ENCODE data around the gene DUSP18.
"Not testable (repeated sequence)": the region's sequence is repeated elsewhere in the genome, so short reads cannot be mapped to it uniquely, and the experiment has no call there.

DUSP18 gene

DNA sequence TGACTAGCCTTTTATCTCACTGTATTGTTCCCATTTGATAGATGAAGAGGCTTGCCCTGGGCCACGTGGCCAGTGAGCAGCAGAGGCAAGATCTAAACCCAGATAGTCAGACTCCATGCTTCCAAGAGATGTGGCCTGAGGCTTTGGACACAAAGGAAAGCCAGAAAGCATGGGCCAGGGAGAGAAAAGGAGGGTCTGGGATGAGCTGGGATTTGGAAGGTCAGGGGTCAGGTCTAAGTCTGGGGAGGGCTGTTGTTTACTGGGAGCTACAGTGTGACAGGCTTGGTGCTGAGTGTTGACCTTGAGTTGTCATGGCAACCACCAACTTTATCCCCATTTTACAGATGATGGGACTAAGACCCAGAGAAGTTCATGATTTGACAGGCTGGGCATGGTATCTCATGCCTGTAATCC is 30.0 kb downstream of the DUSP18 start:
- no peak for DNase-seq

DNA sequence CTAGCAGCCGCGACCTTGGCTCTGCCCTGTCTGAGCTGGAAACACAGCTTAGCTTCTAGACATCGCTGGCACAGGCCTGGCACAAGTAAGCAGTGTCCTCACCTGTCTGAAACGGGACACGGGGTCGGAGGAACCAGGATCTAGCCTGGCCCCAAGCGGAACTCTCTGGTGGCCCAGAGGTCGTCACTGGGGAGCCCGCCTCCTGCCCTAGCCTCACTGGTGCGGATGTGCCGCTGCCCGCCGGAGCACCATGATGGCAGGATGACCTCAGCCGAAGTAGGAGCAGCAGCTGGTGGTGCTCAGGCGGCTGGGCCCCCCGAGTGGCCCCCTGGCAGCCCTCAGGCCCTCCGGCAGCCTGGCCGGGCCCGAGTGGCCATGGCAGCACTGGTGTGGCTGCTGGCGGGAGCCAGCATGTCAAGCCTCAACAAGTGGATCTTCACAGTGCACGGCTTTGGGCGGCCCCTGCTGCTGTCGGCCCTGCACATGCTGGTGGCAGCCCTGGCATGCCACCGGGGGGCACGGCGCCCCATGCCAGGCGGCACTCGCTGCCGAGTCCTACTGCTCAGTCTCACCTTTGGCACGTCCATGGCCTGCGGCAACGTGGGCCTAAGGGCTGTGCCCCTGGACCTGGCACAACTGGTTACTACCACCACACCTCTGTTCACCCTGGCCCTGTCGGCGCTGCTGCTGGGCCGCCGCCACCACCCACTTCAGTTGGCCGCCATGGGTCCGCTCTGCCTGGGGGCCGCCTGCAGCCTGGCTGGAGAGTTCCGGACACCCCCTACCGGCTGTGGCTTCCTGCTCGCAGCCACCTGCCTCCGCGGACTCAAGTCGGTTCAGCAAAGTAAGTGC is 31.2 kb downstream of the DUSP18 start:
- peak in 1 of 4 experiments; percentile 33 for DNase-seq

DNA sequence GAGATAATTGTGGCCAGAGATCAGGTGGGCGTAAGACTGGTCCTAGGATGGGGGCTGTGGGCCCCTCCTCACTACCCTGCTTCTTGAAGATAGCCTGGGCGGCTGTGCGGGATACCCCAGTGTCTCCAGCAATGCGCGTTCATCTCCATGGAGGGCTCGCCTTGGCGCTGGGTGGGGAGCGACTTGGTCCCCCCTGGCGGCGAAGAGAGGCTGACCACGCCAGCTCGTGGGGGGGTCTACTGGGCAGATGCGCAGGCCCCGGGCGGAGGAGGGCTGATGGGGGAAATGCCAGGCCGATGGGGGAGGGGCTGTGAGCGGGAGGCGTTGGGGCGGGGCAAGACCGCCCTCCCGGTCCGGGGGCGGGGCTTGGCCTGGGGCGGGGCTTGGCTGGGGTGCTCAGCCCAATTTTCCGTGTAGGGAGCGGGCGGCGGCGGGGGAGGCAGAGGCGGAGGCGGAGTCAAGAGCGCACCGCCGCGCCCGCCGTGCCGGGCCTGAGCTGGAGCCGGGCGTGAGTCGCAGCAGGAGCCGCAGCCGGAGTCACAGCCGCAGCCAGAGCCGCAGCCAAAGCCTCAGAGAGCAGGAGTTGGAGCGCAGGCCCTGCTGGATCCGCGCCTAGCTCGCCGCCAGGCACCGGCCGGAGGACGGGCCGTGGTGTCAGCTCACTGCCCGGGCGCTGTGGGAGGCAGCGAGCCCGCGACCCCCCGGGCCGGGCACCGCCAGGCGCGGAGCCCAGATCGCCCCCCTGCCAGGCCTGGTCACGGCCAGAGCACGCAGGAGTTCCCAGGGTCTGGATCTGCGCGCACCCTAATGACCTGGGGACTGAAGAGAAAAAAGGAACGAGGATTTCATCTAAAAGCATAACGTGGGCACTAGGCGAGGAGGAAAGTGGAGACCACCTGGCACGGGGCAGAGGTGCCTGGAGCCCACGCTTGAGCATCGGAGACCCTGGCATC is 32.1 kb downstream of the DUSP18 start, which contains the start of gene SLC35E4:
Gene SLC35E4 (plus strand): TSS at position 509 of the 953 bp plus-strand sequence. CDS start 670 bp downstream, outside the sequence.
- DNase-seq, result peak; percentile 84 to 97 (median 92)

DNA sequence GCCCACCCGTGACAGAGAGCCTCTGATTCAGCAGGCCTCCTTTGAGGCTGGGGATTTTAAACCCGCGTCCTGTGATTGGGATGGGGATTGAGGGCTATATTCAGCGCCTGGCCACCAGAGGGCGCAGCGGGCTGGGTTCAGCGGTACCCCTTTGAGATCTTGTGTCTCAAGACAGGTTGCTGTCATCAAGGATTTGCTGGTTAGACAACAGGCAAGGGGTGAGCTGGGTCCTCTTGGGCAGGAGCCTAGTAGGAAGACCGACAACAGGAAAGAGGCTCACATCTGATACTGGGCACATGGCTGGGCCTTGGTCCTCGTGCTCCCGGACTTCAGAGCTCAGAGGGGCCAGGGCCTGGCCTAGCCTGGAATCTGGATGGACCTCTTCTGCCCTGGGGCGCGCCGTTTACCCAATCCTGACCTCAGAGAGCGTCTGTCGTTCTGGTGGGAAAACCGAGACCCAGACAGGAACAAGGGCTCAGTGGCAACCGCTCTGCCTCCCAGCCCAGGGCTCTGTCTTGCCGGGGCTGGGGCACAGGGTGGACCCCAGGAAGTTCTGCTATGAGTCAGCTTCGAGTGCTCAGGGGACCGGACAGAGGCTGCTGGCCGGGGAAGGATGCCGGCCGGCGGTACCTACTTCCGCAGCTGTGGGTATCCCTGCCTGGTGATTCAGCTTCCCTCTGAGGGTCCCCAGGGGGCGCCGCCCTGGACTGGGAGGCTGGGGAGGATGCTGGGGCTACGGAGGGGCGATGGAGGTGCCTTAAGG is 33.0 kb downstream of the DUSP18 start:
- peak; percentile 88 to 94 (median 92) for DNase-seq

DNA sequence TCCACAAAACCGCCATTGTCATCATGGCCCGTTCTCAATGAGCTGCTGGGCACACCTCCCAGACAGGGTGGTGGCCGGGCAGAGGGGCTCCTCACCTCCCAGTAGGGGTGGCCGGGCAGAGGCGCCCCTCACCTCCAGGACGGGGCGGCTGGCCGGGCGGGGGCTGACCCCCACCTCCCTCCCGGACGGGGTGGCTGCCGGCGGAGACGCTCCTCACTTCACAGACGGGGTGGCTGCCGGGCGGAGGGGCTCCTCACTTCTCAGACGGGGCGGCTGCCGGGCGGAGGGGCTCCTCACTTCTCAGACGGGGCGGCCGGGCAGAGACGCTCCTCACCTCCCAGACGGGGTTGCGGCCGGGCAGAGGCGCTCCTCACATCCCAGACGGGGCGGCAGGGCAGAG is 36.2 kb downstream of the DUSP18 start:
- DNase-seq, result not testable (repeated sequence)

DNA sequence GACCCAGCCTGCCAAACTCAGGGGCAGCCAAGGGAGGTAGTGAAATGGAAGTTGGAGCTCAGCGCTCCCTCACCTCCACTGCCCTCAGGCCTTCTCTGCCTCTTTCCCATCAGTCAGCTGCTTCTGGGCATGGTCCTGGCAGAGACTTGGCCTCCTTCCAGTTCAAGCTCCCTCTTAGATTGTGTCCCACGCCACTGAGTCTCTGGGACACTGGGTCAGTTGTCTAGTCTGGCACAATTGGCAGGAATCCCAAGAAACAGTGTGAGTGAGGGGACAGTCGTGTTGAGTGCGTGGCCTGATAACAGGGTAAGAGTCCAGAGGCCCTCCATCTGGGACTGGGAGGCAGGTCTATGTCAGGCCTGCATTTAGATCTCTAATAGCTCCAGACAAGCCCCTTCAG is 39.2 kb downstream of the DUSP18 start:
- DNase-seq, result no peak

DNA sequence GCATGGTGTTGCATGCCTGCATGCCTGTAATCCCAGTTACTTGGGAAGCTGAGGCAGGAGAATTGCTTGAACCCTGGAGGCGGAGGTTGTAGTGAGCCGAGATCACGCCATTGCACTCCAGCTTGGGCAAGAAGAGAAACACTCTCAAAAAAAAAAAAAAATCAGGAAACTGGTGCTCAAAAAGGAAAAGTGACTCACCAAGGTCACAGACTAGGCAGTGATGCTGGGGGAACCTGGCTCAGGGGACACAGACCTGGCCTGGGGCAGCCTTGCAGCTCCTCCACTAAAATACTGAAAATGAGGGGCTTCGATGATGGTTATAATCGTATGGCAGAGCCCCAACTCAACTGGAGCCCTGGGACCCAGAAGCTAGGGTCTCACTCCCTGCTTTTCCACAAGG is 40.2 kb downstream of the DUSP18 start:
- peak in 3 of 4 experiments; percentile 50 to 53 (median 53) for DNase-seq

DNA sequence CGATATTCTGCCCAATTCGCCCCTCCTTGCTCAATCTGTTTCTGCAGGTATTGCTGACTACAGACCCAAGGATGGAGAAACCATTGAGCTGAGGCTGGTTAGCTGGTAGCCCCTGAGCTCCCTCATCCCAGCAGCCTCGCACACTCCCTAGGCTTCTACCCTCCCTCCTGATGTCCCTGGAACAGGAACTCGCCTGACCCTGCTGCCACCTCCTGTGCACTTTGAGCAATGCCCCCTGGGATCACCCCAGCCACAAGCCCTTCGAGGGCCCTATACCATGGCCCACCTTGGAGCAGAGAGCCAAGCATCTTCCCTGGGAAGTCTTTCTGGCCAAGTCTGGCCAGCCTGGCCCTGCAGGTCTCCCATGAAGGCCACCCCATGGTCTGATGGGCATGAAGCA is 41.3 kb downstream of the DUSP18 start:
- no peak for DNase-seq

DNA sequence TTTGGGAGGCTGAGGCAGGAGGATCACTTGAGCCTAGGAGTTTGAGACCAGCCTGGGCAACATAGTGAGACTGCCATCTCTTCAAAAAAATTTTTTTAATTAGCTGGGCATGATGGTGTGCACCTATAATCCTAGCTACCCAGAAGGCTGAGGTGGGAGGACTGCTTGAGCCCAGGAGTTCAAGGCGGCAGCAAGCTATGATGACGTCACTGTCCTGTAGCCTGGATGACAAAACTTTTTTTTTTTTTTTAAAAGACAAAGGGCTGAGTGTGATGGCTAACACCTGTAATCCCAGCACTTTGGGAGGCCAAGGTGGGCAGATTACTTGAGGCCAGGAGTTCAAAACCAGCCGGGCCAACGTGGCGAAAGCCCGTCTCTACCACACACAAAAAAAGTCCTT is 47.8 kb downstream of the DUSP18 start:
- DNase-seq, result not testable (repeated sequence)

DNA sequence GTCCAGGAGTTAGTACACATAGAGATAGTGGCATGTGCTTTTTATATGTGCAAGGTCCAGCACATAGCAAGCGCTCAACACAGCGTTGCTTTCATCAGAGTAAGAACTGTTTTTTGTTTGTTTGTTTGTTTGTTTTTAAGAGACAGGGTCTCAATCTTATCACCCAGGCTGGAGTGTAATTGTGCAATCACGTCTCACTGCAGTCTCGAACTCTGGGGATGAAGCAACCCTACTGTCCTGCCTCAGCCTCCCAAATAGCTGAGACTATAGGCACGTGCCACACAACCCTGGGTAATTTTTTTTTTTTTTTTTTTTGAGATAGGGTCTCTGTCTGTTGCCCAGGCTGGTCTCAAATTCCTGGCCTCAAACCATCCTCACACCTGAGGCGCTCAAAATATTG is 49.9 kb downstream of the DUSP18 start:
- no peak for DNase-seq

DNA sequence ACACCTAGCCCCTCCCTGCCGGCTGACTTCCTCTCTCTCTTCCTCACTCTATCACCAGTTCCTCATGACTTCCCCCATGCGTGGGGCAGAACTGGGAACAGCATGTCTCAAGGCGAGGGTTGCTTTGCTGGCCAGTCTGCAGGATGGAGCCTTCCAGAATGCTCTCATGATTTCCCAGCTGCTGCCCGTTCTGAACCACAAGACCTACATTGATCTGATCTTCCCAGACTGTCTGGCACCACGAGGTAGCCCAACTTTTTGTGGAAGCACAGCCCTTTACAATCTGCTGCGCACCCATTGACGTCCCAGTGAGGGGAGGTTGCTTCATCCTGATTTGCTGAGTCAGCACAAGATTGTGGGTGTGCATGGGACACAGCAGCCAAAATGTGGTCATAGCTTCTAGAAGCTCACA is 52.1 kb downstream of the DUSP18 start:
- DNase-seq, result peak; percentile 58 to 84 (median 70)

DNA sequence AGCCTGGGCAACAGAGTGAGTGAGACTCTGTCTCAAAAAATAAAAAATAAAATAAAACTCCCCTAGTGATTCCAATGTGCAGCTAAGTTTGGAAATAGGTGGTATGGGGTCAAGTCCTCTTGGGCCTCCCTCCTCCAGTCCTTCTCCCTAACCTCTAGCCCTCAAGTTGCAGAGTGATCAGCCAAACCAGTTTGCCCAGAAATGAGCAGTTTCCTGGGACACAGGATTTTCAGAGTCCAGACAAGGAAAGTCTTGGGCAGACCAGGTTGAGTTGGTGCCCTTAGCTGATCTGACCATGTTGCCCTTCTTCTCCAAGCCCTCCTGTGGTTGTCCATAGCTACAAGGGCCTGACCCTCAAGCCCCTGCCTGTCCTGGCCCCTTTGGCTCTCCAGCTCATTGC is 52.8 kb downstream of the DUSP18 start:
- no peak for DNase-seq

DNA sequence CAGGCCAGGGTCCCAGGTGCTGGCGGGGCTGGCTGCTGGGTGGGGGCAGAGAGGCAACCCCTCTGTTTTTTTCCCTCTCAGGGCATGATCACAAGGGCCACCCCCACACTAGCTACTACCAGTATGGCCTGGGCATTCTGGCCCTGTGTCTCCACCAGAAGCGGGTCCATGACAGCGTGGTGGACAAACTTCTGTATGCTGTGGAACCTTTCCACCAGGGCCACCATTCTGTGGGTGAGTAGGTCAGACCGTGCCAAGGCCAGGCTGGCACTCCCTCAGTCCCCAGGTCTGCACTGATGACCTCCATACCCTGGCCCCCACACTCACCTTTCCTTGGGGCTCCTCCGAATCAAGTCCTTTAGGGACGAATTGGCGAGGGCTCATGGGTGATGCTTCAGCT is 53.4 kb downstream of the DUSP18 start:
- no peak for DNase-seq

DNA sequence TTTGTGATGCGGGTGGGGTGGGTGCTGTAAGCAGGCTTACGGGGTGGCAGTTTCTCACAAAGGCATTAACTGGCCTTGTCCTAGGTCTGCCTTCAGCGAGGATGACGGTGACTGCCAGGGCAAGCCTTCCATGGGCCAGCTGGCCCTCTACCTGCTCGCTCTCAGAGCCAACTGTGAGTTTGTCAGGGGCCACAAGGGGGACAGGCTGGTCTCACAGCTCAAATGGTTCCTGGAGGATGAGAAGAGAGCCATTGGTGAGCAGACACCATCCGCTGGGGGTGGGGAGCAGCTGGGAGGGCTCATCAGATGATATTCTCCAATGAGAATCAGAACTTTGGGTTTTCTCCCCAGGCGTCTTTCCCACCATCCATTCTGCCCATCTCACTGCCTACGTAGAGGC is 54.9 kb downstream of the DUSP18 start:
- no peak for DNase-seq
